ENCODE results near the gene ZNF844. TPM values are rescaled to one million over a fixed set of nuclear protein-coding genes. Genes with fewer than 3 reads are reported as not detected.

ZNF844 gene
- total and polyA plus RNA-seq, 10 of the 15 experiments (the other 5 are each of a cell fraction or from before 2014, with no cell fraction given) = 0.16 to 1.1 (median 0.70) TPM

Small RNA genes within 50 kb of the gene (small RNA-seq; reads per million reads assigned to genes)
- gene RF00019 (not detected), gene RNA5SP465 (not detected), gene RNA5SP466 (not detected), gene RNA5SP467 (not detected)

Other genes starting within 250 kb of the ZNF844 start
Only the 7 nearest of the 10 such genes appear.
- 10.5 and 12.4 TPM in 2 replicates for gene ZNF700, start 139.6 kb upstream of the ZNF844 start, total RNA-seq (2014; rRNA removed)
- 15.1 and 16.2 TPM in 2 replicates for gene ZNF700, start 139.6 kb upstream of the ZNF844 start, total RNA-seq (2014; rRNA removed; fragmentation: Illumina TruSeq; extraction: Trizol)
- gene ZNF700, start 139.6 kb upstream of the ZNF844 start, total RNA-seq (2021) = 11.2 and 11.8 TPM in 2 replicates
- 16.0 and 24.7 TPM in 2 replicates for gene ZNF700, start 139.6 kb upstream of the ZNF844 start, polyA plus RNA-seq (2011; rRNA removed)
- gene ZNF700, start 139.6 kb upstream of the ZNF844 start, polyA plus RNA-seq (2014; fragmentation: Illumina TruSeq; extraction: Trizol) = 13.6 and 16.3 TPM in 2 replicates
- 1 to 10 TPM; 6.7 to 8.3 TPM for gene ZNF700, start 139.6 kb upstream of the ZNF844 start, polyA plus RNA-seq (2014; fragmentation: Nextera tagmentation; extraction: Ambion mirVana)
- gene ZNF700, start 139.6 kb upstream of the ZNF844 start, polyA plus RNA-seq (2014; rRNA removed) = 11.1 and 11.8 TPM in 2 replicates
- gene ZNF700, start 139.6 kb upstream of the ZNF844 start, polyA plus RNA-seq (2016; fragmentation: Nextera tagmentation; extraction: Ambion mirVana) = 1 to 10 TPM; 8.1 to 8.4 TPM
- 0.62 and 0.98 TPM in 2 replicates for gene ZNF763, start 99.7 kb upstream of the ZNF844 start, total RNA-seq (2014; rRNA removed)
- 1.5 and 1.8 TPM in 2 replicates for gene ZNF763, start 99.7 kb upstream of the ZNF844 start, total RNA-seq (2014; rRNA removed; fragmentation: Illumina TruSeq; extraction: Trizol)
- gene ZNF763, start 99.7 kb upstream of the ZNF844 start, total RNA-seq (2021) = 0.66 and 1.0 TPM in 2 replicates
- 1.8 and 2.1 TPM in 2 replicates for gene ZNF763, start 99.7 kb upstream of the ZNF844 start, polyA plus RNA-seq (2011; rRNA removed)
- 1.3 and 1.6 TPM in 2 replicates for gene ZNF763, start 99.7 kb upstream of the ZNF844 start, polyA plus RNA-seq (2014; fragmentation: Illumina TruSeq; extraction: Trizol)
- under 1 TPM; 0.86 to 0.89 TPM for gene ZNF763, start 99.7 kb upstream of the ZNF844 start, polyA plus RNA-seq (2014; fragmentation: Nextera tagmentation; extraction: Ambion mirVana)
- gene ZNF763, start 99.7 kb upstream of the ZNF844 start, polyA plus RNA-seq (2014; rRNA removed) = 0.88 and 1.6 TPM in 2 replicates
- 1 to 10 TPM in 1 of 2 experiments, under 1 TPM in 1; 0.63 to 1.3 TPM for gene ZNF763, start 99.7 kb upstream of the ZNF844 start, polyA plus RNA-seq (2016; fragmentation: Nextera tagmentation; extraction: Ambion mirVana)
- 0.79 and 0.82 TPM in 2 replicates for gene ZNF433, start 29.1 kb upstream of the ZNF844 start, total RNA-seq (2014; rRNA removed)
- gene ZNF433, start 29.1 kb upstream of the ZNF844 start, total RNA-seq (2014; rRNA removed; fragmentation: Illumina TruSeq; extraction: Trizol) = 1.5 and 1.8 TPM in 2 replicates
- gene ZNF433, start 29.1 kb upstream of the ZNF844 start, total RNA-seq (2021) = 1.2 and 1.3 TPM in 2 replicates
- 0.95 and 1.0 TPM in 2 replicates for gene ZNF433, start 29.1 kb upstream of the ZNF844 start, polyA plus RNA-seq (2011; rRNA removed)
- gene ZNF433, start 29.1 kb upstream of the ZNF844 start, polyA plus RNA-seq (2014; fragmentation: Illumina TruSeq; extraction: Trizol) = 2.0 and 2.5 TPM in 2 replicates
- 1 to 10 TPM; 1.7 to 1.8 TPM for gene ZNF433, start 29.1 kb upstream of the ZNF844 start, polyA plus RNA-seq (2014; fragmentation: Nextera tagmentation; extraction: Ambion mirVana)
- gene ZNF433, start 29.1 kb upstream of the ZNF844 start, polyA plus RNA-seq (2014; rRNA removed) = 1.0 and 1.3 TPM in 2 replicates
- gene ZNF433, start 29.1 kb upstream of the ZNF844 start, polyA plus RNA-seq (2016; fragmentation: Nextera tagmentation; extraction: Ambion mirVana) = 1 to 10 TPM; 2.5 to 2.9 TPM
- 0.68 and 1.3 TPM in 2 replicates for gene ZNF878, start 11.8 kb upstream of the ZNF844 start, total RNA-seq (2014; rRNA removed)
- 1.1 and 1.7 TPM in 2 replicates for gene ZNF878, start 11.8 kb upstream of the ZNF844 start, total RNA-seq (2014; rRNA removed; fragmentation: Illumina TruSeq; extraction: Trizol)
- 0.74 TPM in 2 replicates for gene ZNF878, start 11.8 kb upstream of the ZNF844 start, total RNA-seq (2021)
- gene ZNF878, start 11.8 kb upstream of the ZNF844 start, polyA plus RNA-seq (2011; rRNA removed) = 1.3 and 1.8 TPM in 2 replicates
- 0.63 and 0.97 TPM in 2 replicates for gene ZNF878, start 11.8 kb upstream of the ZNF844 start, polyA plus RNA-seq (2014; fragmentation: Illumina TruSeq; extraction: Trizol)
- under 1 TPM; 0.24 to 0.79 TPM for gene ZNF878, start 11.8 kb upstream of the ZNF844 start, polyA plus RNA-seq (2014; fragmentation: Nextera tagmentation; extraction: Ambion mirVana)
- gene ZNF878, start 11.8 kb upstream of the ZNF844 start, polyA plus RNA-seq (2014; rRNA removed) = 0.30 and 0.33 TPM in 2 replicates
- under 1 TPM; 0.44 to 0.82 TPM for gene ZNF878, start 11.8 kb upstream of the ZNF844 start, polyA plus RNA-seq (2016; fragmentation: Nextera tagmentation; extraction: Ambion mirVana)
- gene ZNF20, start 75.6 kb downstream of the ZNF844 start, total RNA-seq (2014; rRNA removed) = 2.3 and 3.8 TPM in 2 replicates
- gene ZNF20, start 75.6 kb downstream of the ZNF844 start, total RNA-seq (2014; rRNA removed; fragmentation: Illumina TruSeq; extraction: Trizol) = 4.9 and 5.1 TPM in 2 replicates
- gene ZNF20, start 75.6 kb downstream of the ZNF844 start, total RNA-seq (2021) = 1.5 and 2.5 TPM in 2 replicates
- 4.5 and 5.0 TPM in 2 replicates for gene ZNF20, start 75.6 kb downstream of the ZNF844 start, polyA plus RNA-seq (2011; rRNA removed)
- 2.4 and 2.5 TPM in 2 replicates for gene ZNF20, start 75.6 kb downstream of the ZNF844 start, polyA plus RNA-seq (2014; fragmentation: Illumina TruSeq; extraction: Trizol)
- 1 to 10 TPM; 2.5 to 2.8 TPM for gene ZNF20, start 75.6 kb downstream of the ZNF844 start, polyA plus RNA-seq (2014; fragmentation: Nextera tagmentation; extraction: Ambion mirVana)
- 1.4 and 2.0 TPM in 2 replicates for gene ZNF20, start 75.6 kb downstream of the ZNF844 start, polyA plus RNA-seq (2014; rRNA removed)
- 1 to 10 TPM; 2.9 TPM for gene ZNF20, start 75.6 kb downstream of the ZNF844 start, polyA plus RNA-seq (2016; fragmentation: Nextera tagmentation; extraction: Ambion mirVana)
- gene ZNF625, start 92.0 kb downstream of the ZNF844 start, total RNA-seq (2014; rRNA removed) = 2.9 and 4.3 TPM in 2 replicates
- gene ZNF625, start 92.0 kb downstream of the ZNF844 start, total RNA-seq (2014; rRNA removed; fragmentation: Illumina TruSeq; extraction: Trizol) = 5.0 and 5.8 TPM in 2 replicates
- gene ZNF625, start 92.0 kb downstream of the ZNF844 start, total RNA-seq (2021) = 3.1 and 3.3 TPM in 2 replicates
- 1.8 and 2.2 TPM in 2 replicates for gene ZNF625, start 92.0 kb downstream of the ZNF844 start, polyA plus RNA-seq (2011; rRNA removed)
- gene ZNF625, start 92.0 kb downstream of the ZNF844 start, polyA plus RNA-seq (2014; fragmentation: Illumina TruSeq; extraction: Trizol) = 0.79 and 1.4 TPM in 2 replicates
- gene ZNF625, start 92.0 kb downstream of the ZNF844 start, polyA plus RNA-seq (2014; fragmentation: Nextera tagmentation; extraction: Ambion mirVana) = under 1 TPM; 0.62 to 0.64 TPM
- gene ZNF625, start 92.0 kb downstream of the ZNF844 start, polyA plus RNA-seq (2014; rRNA removed) = 1.1 TPM in 2 replicates
- gene ZNF625, start 92.0 kb downstream of the ZNF844 start, polyA plus RNA-seq (2016; fragmentation: Nextera tagmentation; extraction: Ambion mirVana) = under 1 TPM; 0.52 to 0.77 TPM
- gene ZNF136, start 98.4 kb downstream of the ZNF844 start, total RNA-seq (2014; rRNA removed) = 7.4 and 7.8 TPM in 2 replicates
- 7.7 and 8.8 TPM in 2 replicates for gene ZNF136, start 98.4 kb downstream of the ZNF844 start, total RNA-seq (2014; rRNA removed; fragmentation: Illumina TruSeq; extraction: Trizol)
- gene ZNF136, start 98.4 kb downstream of the ZNF844 start, total RNA-seq (2021) = 4.9 and 6.6 TPM in 2 replicates
- 7.1 and 11.4 TPM in 2 replicates for gene ZNF136, start 98.4 kb downstream of the ZNF844 start, polyA plus RNA-seq (2011; rRNA removed)
- gene ZNF136, start 98.4 kb downstream of the ZNF844 start, polyA plus RNA-seq (2014; fragmentation: Illumina TruSeq; extraction: Trizol) = 6.6 and 8.0 TPM in 2 replicates
- 1 to 10 TPM; 2.8 to 3.1 TPM for gene ZNF136, start 98.4 kb downstream of the ZNF844 start, polyA plus RNA-seq (2014; fragmentation: Nextera tagmentation; extraction: Ambion mirVana)
- 2.9 and 5.0 TPM in 2 replicates for gene ZNF136, start 98.4 kb downstream of the ZNF844 start, polyA plus RNA-seq (2014; rRNA removed)
- 1 to 10 TPM; 6.7 to 7.7 TPM for gene ZNF136, start 98.4 kb downstream of the ZNF844 start, polyA plus RNA-seq (2016; fragmentation: Nextera tagmentation; extraction: Ambion mirVana)